ENCODE measurements around the gene PMPCB. TPM values are rescaled to one million over a fixed set of nuclear protein-coding genes. Genes with fewer than 3 reads are reported as not detected.

PMPCB gene
- total and polyA plus RNA-seq, 10 of the 15 experiments (the other 5 are each of a cell fraction or from before 2014, with no cell fraction given), result 70.3 to 163 (median 102) TPM

- TF ChIP-seq E4F1 (IDR thresholded peaks at IDR 0.05; ENCODE audit: borderline replicate concordance, partially characterized antibody), result peak; percentile 84
- 0 out of 2 replicates have a peak, but pooled peaks have one; percentile 31 for TF ChIP-seq E2F4 (IDR thresholded peaks at IDR 0.05; ENCODE audit: low read depth, low read length)
- TF ChIP-seq NR2C1 (IDR thresholded peaks at IDR 0.05), result peak; percentile 92
- peak; percentile 71; the same call in 1 of the 2 replicates for TF ChIP-seq ZNF207 (IDR thresholded peaks at IDR 0.05; ENCODE audit: borderline replicate concordance)
- TF ChIP-seq RELB (IDR thresholded peaks at IDR 0.05; ENCODE audit: low read depth), result peak; percentile 93
- TF ChIP-seq BMI1 (IDR thresholded peaks at IDR 0.05; ENCODE audit: borderline replicate concordance), result no peak
- no peak for TF ChIP-seq SMAD1 (IDR thresholded peaks at IDR 0.05; ENCODE audit: low read depth, partially characterized antibody)
- no peak for TF ChIP-seq ZBTB4 (CRISPR knock-in tag; IDR thresholded peaks at IDR 0.05)
- TF ChIP-seq DPF2 (IDR thresholded peaks at IDR 0.05), result peak; percentile 37; the same call in 1 of the 2 replicates
- peak; percentile 89 for TF ChIP-seq CBX5 (IDR thresholded peaks at IDR 0.05; ENCODE audit: low read depth)
- 0 out of 2 replicates have a peak, but pooled peaks have one; percentile 30 for TF ChIP-seq RBBP5 (conservative IDR thresholded peaks at IDR 0.05)
- no peak for TF ChIP-seq PAX8 (IDR thresholded peaks at IDR 0.05)
- TF ChIP-seq EED (IDR thresholded peaks at IDR 0.05; ENCODE audit: low read depth), result peak; percentile 67
- peak; percentile 90 for TF ChIP-seq CREB1 (IDR thresholded peaks at IDR 0.05; ENCODE audit: low read depth)
- TF ChIP-seq MYC (IDR thresholded peaks at IDR 0.05; ENCODE audit: insufficient read depth, insufficient read length, insufficient replicate concordance, low read length, severe bottlenecking), result peak; percentile 94
- peak; percentile 68 to 84 for TF ChIP-seq BHLHE40 (IDR thresholded peaks at IDR 0.05; ENCODE audit: borderline replicate concordance in 1 of 2, low read depth in 2 of 2, low read length in 1 of 2)
- TF ChIP-seq SKIL (IDR thresholded peaks at IDR 0.05; ENCODE audit: low read depth, poor library complexity, severe bottlenecking), result peak; percentile 94
- peak; percentile 87 for TF ChIP-seq YY1 (IDR thresholded peaks at IDR 0.05; ENCODE audit: low read depth, low read length)
- TF ChIP-seq HCFC1 (IDR thresholded peaks at IDR 0.05; ENCODE audit: low read length), result peak; percentile 84
These were observed 47.4 kb downstream of the PMPCB start, which contains the start of gene DNAJC2 (continued) for GRCh38 chr7:103344453-103345149.

All from GM12878 (cell line).